Measurements from ENCODE around the gene HHIPL2.
"Not testable (repeated sequence)": the region's sequence is repeated elsewhere in the genome, so short reads cannot be mapped to it uniquely, and the experiment has no call there.

GRCh38 chr1:222473717-222474116 lies 74.2 kb downstream of the HHIPL2 start:
- TF ChIP-seq ELK1 (IDR thresholded peaks at IDR 0.05; ENCODE audit: borderline replicate concordance, low read depth, low read length); CTCF (conservative IDR thresholded peaks at IDR 0.05; ENCODE audit: low read depth, low read length); SMC3 (IDR thresholded peaks at IDR 0.05; ENCODE audit: low read depth, low read length); MAFK (IDR thresholded peaks at IDR 0.05; ENCODE audit: low read depth, low read length): not testable (repeated sequence)

Data from IMR-90 (cell line).